Transverse colon (tissue), 4 donors: Measurements from ENCODE around the gene DISC1. TPM values are rescaled to one million over a fixed set of nuclear protein-coding genes. Genes with fewer than 3 reads are reported as not detected.
"Not testable (repeated sequence)": the region's sequence is repeated elsewhere in the genome, so short reads cannot be mapped to it uniquely, and the experiment has no call there.

Source experiments
- DNase-seq: peaks from one replicate; pipeline ENCODE4 v3.0.0-alpha.2; 2019
- H3K27ac ChIP-seq, 4 donors: fragments of 200-600 bp; sonication (generic); 2 replicates each; pipeline ENCODE4 v1.5.1; 2016 to 2018; ENCODE audit warnings: inconsistent platforms in 4 of 4
- H3K27me3 ChIP-seq: fragments of 200-600 bp; sonication (generic); 2 replicates; pipeline ENCODE4 v1.5.1; 2017; ENCODE audit warnings: inconsistent platforms
- H3K36me3 ChIP-seq, 4 donors: fragments of 200-600 bp; sonication (generic); 2 replicates each; pipeline ENCODE4 v1.5.1; 2017 to 2019; ENCODE audit warnings: inconsistent platforms in 4 of 4
- H3K4me1 ChIP-seq, 4 donors: fragments of 200-600 bp; sonication (generic); 2 replicates each; pipeline ENCODE4 v1.5.1; 2017 to 2020; ENCODE audit warnings: inconsistent platforms in 4 of 4
- H3K4me3 ChIP-seq, 4 donors: fragments of 200-600 bp; sonication (generic); 1 replicate in 1 of 4; 2 replicates in 3 of 4; pipeline versions ENCODE4 v1.5.1 to v1.6.1; 2017 to 2019; ENCODE audit warnings: inconsistent platforms in 4 of 4
- H3K9me3 ChIP-seq, 2 donors: fragments of 200-600 bp; sonication (generic); 2 replicates each; pipeline ENCODE4 v1.5.1; 2017 to 2019; ENCODE audit warnings: inconsistent platforms in 2 of 2
- CTCF ChIP-seq, 5 experiments: fragments of 200-600 bp in 3 of 5; fragments of 450-650 bp in 2 of 5; sonication (generic) in 3 of 5; IDR thresholded peaks; 1 replicate in 2 of 5; 2 replicates in 3 of 5; pipeline ENCODE4 v1.5.1; 2016 to 2017; ENCODE audit warnings: antibody characterized with exemption in 5 of 5, inconsistent platforms in 3 of 5, mild to moderate bottlenecking in 2 of 5, moderate library complexity in 1 of 5
- EP300 ChIP-seq: sonication (generic); formaldehyde crosslinking; IDR thresholded peaks from one replicate; pipeline ENCODE4 v1.6.1; 2017; ENCODE audit warnings: antibody characterized with exemption, low read depth
- POLR2A ChIP-seq: fragments of 450-650 bp; IDR thresholded peaks from one replicate; pipeline ENCODE4 v1.6.1; 2016; ENCODE audit warnings: antibody characterized with exemption, mild to moderate bottlenecking, moderate library complexity
- POLR2AphosphoS5 ChIP-seq, 3 donors: sonication (generic); formaldehyde crosslinking; IDR thresholded peaks; one replicate each; pipeline ENCODE4 v1.6.1; 2016; ENCODE audit warnings: antibody characterized with exemption in 3 of 3
- WGBS, 2 donors: methylation state at CpG; one replicate each; pipeline ENCODE4 v1.1.5; 2018; ENCODE audit warnings: low coverage in 1 of 2; 5-methylcytosine and 5-hydroxymethylcytosine counted together
- in situ Hi-C, 4 donors: fragments of 200-750 bp; cut with MboI; loops; one replicate each; pipeline versions ENCODE4 v1.15.0 to v1.15.1; 2017; ENCODE audit warnings: low sequenced_read_pairs in 3 of 4, low pct_ligation_motif_present in 1 of 4, low pct_unique_long_range_greater_than_20kb in 1 of 4
- intact Hi-C: fragments of 100-400 bp; cut with DNase I; formaldehyde crosslinking; loops from one replicate; pipeline ENCODE4 v1.15.1; 2023; ENCODE audit warnings: low total_unique reads
- total RNA-seq, 4 donors: library from RNA; depleted of rRNA; stranded (reverse); fragments of >200 nt; gene quantifications; one replicate each; pipeline ENCODE4 v1.1.0, GENCODE V29; 2016

Gene DISC1
- total RNA-seq, 4 donors from 2014 or later = 7.8 to 20.3 (median 11.5) TPM

GRCh38 chr1:231757759-231758158 is 131.2 kb downstream of the DISC1 start:
- in situ Hi-C loops = no loop called here

GRCh38 chr1:231761252-231761651 is 134.7 kb downstream of the DISC1 start:
- no peak overlapping the region for H3K4me3 ChIP-seq
- H3K9me3 ChIP-seq = no peaks in the 10 kb centered on the region
- no peaks in the 10 kb centered on the region for H3K36me3 ChIP-seq
- peaks cover 0 to 4% (median 0%) of the 10 kb centered on the region in 4 donors for H3K4me1 ChIP-seq
- H3K27me3 ChIP-seq = no peaks in the 10 kb centered on the region
- in situ Hi-C loops = no loop called here
- no peak overlapping the region for H3K27ac ChIP-seq
- no peak for TF ChIP-seq EP300
- DNase-seq = no peak
- WGBS, 2 donors = 77 to 96% methylated on average over 3 of the region's 3 CpGs
- intact Hi-C loops = loop anchor here (5.0 kb wide), 1 partner anchor 231 kb away; no protein-coding TSS in a partner anchor

More at GRCh38 chr1:231757759-231758158, 131.2 kb downstream of the DISC1 start:
- DNase-seq = no peak
- no peaks in the 10 kb centered on the region for H3K36me3 ChIP-seq
- no peak overlapping the region for H3K4me3 ChIP-seq
- H3K27ac ChIP-seq = no peak overlapping the region
- intact Hi-C loops = no loop called here
- peaks cover 0 to 4% (median 0%) of the 10 kb centered on the region in 4 donors for H3K4me1 ChIP-seq
- no peak for TF ChIP-seq CTCF (IDR thresholded peaks at IDR 0.05)
- no peak for TF ChIP-seq POLR2A
- no peak for TF ChIP-seq EP300
- no peaks in the 10 kb centered on the region for H3K27me3 ChIP-seq
- WGBS, 2 donors = 97 to 100% methylated on average over 1 to 8 of the region's 8 CpGs
- H3K9me3 ChIP-seq = peaks cover 7 to 11% of the 10 kb centered on the region in 2 donors

- DNase-seq = no peak
- intact Hi-C loops (loop anchor here (5.0 kb wide), 1 partner anchor 230 kb away; no protein-coding TSS in a partner anchor), in situ Hi-C loops (no loop called here)
- Histone ChIP-seq H3K27ac (no peak overlapping the region), H3K4me3 (no peak overlapping the region), H3K36me3 (no peaks in the 10 kb centered on the region), H3K27me3 (no peaks in the 10 kb centered on the region), H3K9me3 (no peaks in the 10 kb centered on the region), H3K4me1 (peaks cover 0 to 2% (median 0%) of the 10 kb centered on the region in 4 donors)
- WGBS, 2 donors = 86 to 97% methylated on average over 5 to 6 of the region's 6 CpGs
- TF ChIP-seq POLR2AphosphoS5 (IDR thresholded peaks at IDR 0.05) = no peak
Observed at GRCh38 chr1:231761747-231762541, 135.4 kb downstream of the DISC1 start.

GRCh38 chr1:231763456-231763855 is 136.9 kb downstream of the DISC1 start:
- in situ Hi-C loops = no loop called here
- WGBS, 2 donors = 88 to 89% methylated on average over 2 of the region's 2 CpGs
- intact Hi-C loops = loop anchor here (5.0 kb wide), 1 partner anchor 229 kb away; no protein-coding TSS in a partner anchor

GRCh38 chr1:231765825-231766224 is 139.2 kb downstream of the DISC1 start:
- WGBS, 2 donors = 90 to 91% methylated on average over 4 to 7 of the region's 7 CpGs

More at GRCh38 chr1:231763456-231763855, 136.9 kb downstream of the DISC1 start:
- Histone ChIP-seq H3K4me1 (no peaks in the 10 kb centered on the region), H3K27me3 (no peaks in the 10 kb centered on the region), H3K4me3 (no peak overlapping the region), H3K27ac (no peak overlapping the region), H3K36me3 (no peaks in the 10 kb centered on the region), H3K9me3 (no peaks in the 10 kb centered on the region)
- no peak for TF ChIP-seq POLR2A
- no peak for TF ChIP-seq CTCF (IDR thresholded peaks at IDR 0.05)
- TF ChIP-seq POLR2AphosphoS5 (IDR thresholded peaks at IDR 0.05) = no peak
- no peak for TF ChIP-seq EP300
- no peak for DNase-seq

More at GRCh38 chr1:231765825-231766224, 139.2 kb downstream of the DISC1 start:
- H3K27ac ChIP-seq, DNase-seq, H3K4me1 ChIP-seq, intact Hi-C loops, H3K9me3 ChIP-seq, H3K27me3 ChIP-seq, H3K4me3 ChIP-seq, H3K36me3 ChIP-seq, in situ Hi-C loops: not testable (repeated sequence)
